Measurements from ENCODE around the gene CHAC1. TPM values are rescaled to one million over a fixed set of nuclear protein-coding genes. Genes with fewer than 3 reads are reported as not detected.
A peak's percentile ranks its signal among the peaks of the same experiment; 100 is the strongest.

CHAC1 gene
- total and polyA plus RNA-seq, 8 donors, result 1.3 to 61.6 (median 5.0) TPM

DNA sequence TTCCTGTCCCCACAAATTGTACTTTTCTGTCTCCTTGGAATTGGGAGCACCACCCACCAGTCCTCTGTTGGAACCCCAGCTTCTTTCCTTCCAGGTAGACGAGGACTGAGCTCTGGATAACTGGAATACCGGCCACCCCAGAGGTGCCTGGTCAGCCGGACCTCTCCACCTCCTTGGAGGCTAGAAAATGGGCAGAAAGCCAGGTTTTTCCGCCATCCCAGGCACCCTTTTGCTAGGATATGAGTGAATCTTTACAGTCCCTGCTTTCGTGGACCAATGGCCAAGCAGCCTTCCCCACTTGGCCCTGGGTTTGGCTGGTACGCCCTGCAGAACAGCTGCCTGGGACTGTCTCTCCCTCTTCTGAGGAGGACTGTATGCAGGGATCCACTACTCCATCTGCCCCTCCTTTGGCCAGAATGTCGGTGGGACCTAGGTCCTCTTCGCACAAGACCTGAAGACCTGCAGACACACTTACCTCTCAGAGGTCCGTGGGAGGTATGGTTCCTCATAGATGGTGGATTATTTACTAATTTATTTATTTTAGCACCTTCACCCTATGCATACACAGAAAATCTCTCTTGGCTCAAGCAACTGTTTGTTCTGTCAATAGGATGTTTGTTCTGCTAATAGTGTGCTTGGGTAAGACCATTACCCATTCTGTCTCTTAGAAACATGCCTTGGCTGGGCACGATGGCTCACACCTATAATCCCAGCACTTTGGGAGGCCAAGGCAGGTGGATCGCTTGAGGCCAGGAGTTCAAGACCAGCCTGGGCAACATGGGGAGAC lies 8.6 kb upstream of the CHAC1 start:
- H3K27me3 ChIP-seq, result no peaks in the 10 kb centered on the region
- no peaks in the 10 kb centered on the region for H3K9me3 ChIP-seq
- H3K36me3 ChIP-seq, result no peaks in the 10 kb centered on the region
- DNase-seq, result no peak
- no peak overlapping the region for H3K27ac ChIP-seq
- H3K4me1 ChIP-seq, result peaks cover 22 to 53% (median 37%) of the 10 kb centered on the region in 4 donors
- no peak for TF ChIP-seq POLR2AphosphoS5 (IDR thresholded peaks at IDR 0.05)
- TF ChIP-seq CTCF (IDR thresholded peaks at IDR 0.05), result no peak
- TF ChIP-seq POLR2A (IDR thresholded peaks at IDR 0.05), result no peak
- no peak for TF ChIP-seq EP300 (IDR thresholded peaks at IDR 0.05)
- 49 to 86% (median 70%) methylated on average over 11 of the region's 11 CpGs for WGBS, 5 donors
- intact Hi-C loops (cut with DNase I; ENCODE audit: low total_unique reads), result no loop called here
- no peak overlapping the region for H3K4me3 ChIP-seq

GRCh38 chr15:40948706-40949473 lies 4.4 kb upstream of the CHAC1 start:
- no peak for DNase-seq
- 80 to 85% (median 81%) methylated on average over 21 of the region's 21 CpGs for WGBS, 5 donors
- Histone ChIP-seq H3K36me3 (no peaks in the 10 kb centered on the region), H3K27me3 (no peaks in the 10 kb centered on the region), H3K27ac (peak overlapping the region; percentile 49 to 83 (median 63)), H3K9me3 (no peaks in the 10 kb centered on the region), H3K4me3 (no peak overlapping the region), H3K4me1 (peaks cover 4 to 36% (median 25%) of the 10 kb centered on the region in 4 donors)
- intact Hi-C loops (cut with DNase I; ENCODE audit: low total_unique reads), result no loop called here
- TF ChIP-seq POLR2AphosphoS5 (IDR thresholded peaks at IDR 0.05), result no peak
- TF ChIP-seq CTCF (IDR thresholded peaks at IDR 0.05), result no peak
- no peak for TF ChIP-seq POLR2A (IDR thresholded peaks at IDR 0.05)
- TF ChIP-seq EP300 (IDR thresholded peaks at IDR 0.05), result no peak

GRCh38 chr15:40949756-40950207 lies 3.5 kb upstream of the CHAC1 start:
- TF ChIP-seq POLR2AphosphoS5 (IDR thresholded peaks at IDR 0.05), result peak in 1 of 3 donors; percentile 69
- no peak for TF ChIP-seq CTCF (IDR thresholded peaks at IDR 0.05)
- no peak overlapping the region for H3K4me3 ChIP-seq
- WGBS, 5 donors, result 20 to 48% (median 33%) methylated on average over 7 of the region's 7 CpGs
- H3K27me3 ChIP-seq, result no peaks in the 10 kb centered on the region
- peaks cover 10 to 40% (median 30%) of the 10 kb centered on the region in 4 donors for H3K4me1 ChIP-seq
- H3K36me3 ChIP-seq, result no peaks in the 10 kb centered on the region
- no peaks in the 10 kb centered on the region for H3K9me3 ChIP-seq
- peak; percentile 76 to 85 for DNase-seq
- H3K27ac ChIP-seq, result peak overlapping the region; percentile 49 to 83 (median 63)
- intact Hi-C loops (cut with DNase I; ENCODE audit: low total_unique reads), result no loop called here

DNA sequence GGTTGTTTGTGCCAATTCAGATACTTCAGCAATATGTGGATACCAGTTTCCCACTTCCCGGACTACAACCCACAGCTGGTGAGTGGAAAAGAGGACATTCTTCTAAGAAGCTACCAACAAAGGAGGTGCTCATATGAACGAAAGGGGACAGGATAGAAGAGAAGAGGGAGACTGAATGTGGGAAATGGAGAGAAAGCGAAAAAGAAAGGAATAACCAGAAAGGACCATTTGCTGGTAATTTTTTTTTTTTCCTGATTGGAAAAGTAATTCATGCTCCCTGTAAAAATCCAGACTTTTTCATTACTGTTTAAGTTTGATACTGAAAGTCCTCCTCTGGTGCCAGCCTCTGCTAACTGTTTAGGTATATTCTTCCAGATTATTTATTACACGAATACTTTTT lies 1.5 kb upstream of the CHAC1 start:
- 80 to 92% (median 86%) methylated on average over 4 of the region's 4 CpGs for WGBS, 5 donors
- no peaks in the 10 kb centered on the region for H3K36me3 ChIP-seq
- no peaks in the 10 kb centered on the region for H3K27me3 ChIP-seq
- no peaks in the 10 kb centered on the region for H3K9me3 ChIP-seq
- no peak overlapping the region for H3K27ac ChIP-seq
- H3K4me1 ChIP-seq, result peaks cover 10 to 37% (median 30%) of the 10 kb centered on the region in 4 donors
- intact Hi-C loops (cut with DNase I; ENCODE audit: low total_unique reads), result no loop called here
- DNase-seq, result no peak
- TF ChIP-seq EP300 (IDR thresholded peaks at IDR 0.05) (no peak), POLR2AphosphoS5 (IDR thresholded peaks at IDR 0.05) (no peak), POLR2A (IDR thresholded peaks at IDR 0.05) (no peak), CTCF (IDR thresholded peaks at IDR 0.05) (no peak)
- no peak overlapping the region for H3K4me3 ChIP-seq
